Measurements from ENCODE around the gene RTTN.

DNA sequence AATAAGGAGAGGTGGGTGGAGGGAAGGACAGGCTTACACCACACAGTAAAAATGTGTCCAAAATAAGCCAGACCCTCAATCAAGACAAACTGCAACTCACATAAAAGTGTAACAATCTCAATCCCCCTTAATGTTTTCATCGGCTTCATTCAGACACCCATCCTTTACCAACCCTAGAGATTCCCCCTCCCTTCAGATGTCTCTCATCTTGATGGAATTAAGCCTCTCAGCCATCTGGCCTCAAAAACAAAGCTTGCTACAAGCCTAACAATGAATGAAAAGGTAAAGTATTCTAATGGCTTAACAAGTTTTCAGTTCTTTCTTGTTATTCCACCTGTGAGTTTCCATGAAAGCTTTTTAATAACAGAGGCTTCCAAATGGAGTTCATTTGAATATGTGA, 5.2 kb downstream of the RTTN start:
- TF ChIP-seq GATA3 (IDR thresholded peaks at IDR 0.05; ENCODE audit: low read depth, low read length) (no peak), GATA2 (IDR thresholded peaks at IDR 0.05; ENCODE audit: low read depth, low read length) (no peak)
